GM23338 (cell line): ENCODE measurements around the gene SPATS1. TPM values are rescaled to one million over a fixed set of nuclear protein-coding genes. Genes with fewer than 3 reads are reported as not detected.

Experiments
- ATAC-seq: fragments of 200-7000 bp; cut with Tn5 transposase; 3 replicates; pipeline ENCODE4 v1.9.1; 2020
- DNase-seq: peaks from one replicate; pipeline ENCODE4 v3.0.0-alpha.2; 2015; ENCODE audit warnings: low spot score
- H2AFZ ChIP-seq: fragments of 200-600 bp; sonication (generic); 2 replicates; pipeline ENCODE4 v1.8.0; 2016; ENCODE audit warnings: antibody characterized with exemption, mild to moderate bottlenecking, moderate library complexity
- H3F3A ChIP-seq: fragments of 200-600 bp; sonication (generic); replicated peaks from 2 replicates; pipeline ENCODE4 v1.8.0; 2017; ENCODE audit warnings: antibody characterized with exemption, mixed run types, low read depth
- H3K27ac ChIP-seq: fragments of 200-600 bp; sonication (generic); 2 replicates; pipeline ENCODE4 v1.6.1; 2016; ENCODE audit warnings: low read depth
- H3K27me3 ChIP-seq: fragments of 200-600 bp; sonication (generic); 2 replicates; pipeline ENCODE4 v1.8.0; 2016; ENCODE audit warnings: mild to moderate bottlenecking, mixed run types, moderate library complexity; ENCODE audit not compliant: insufficient read depth
- H3K36me3 ChIP-seq: fragments of 200-600 bp; sonication (generic); 2 replicates; pipeline ENCODE4 v1.8.0; 2016; ENCODE audit warnings: mild to moderate bottlenecking; ENCODE audit not compliant: insufficient read depth
- H3K4me1 ChIP-seq: fragments of 200-600 bp; sonication (generic); 2 replicates; pipeline ENCODE4 v1.8.0; 2016; ENCODE audit warnings: mild to moderate bottlenecking, moderate library complexity; ENCODE audit not compliant: insufficient read depth
- H3K4me2 ChIP-seq: fragments of 200-600 bp; sonication (generic); 2 replicates; pipeline ENCODE4 v1.7.1; 2017; ENCODE audit warnings: mixed run types
- H3K4me3 ChIP-seq: fragments of 200-600 bp; sonication (generic); 2 replicates; pipeline ENCODE4 v1.6.1; 2016; ENCODE audit warnings: mixed run types
- H3K79me2 ChIP-seq: fragments of 200-600 bp; sonication (generic); replicated peaks from 2 replicates; pipeline ENCODE4 v1.8.0; 2017; ENCODE audit warnings: mild to moderate bottlenecking; ENCODE audit not compliant: insufficient read depth
- H3K9me2 ChIP-seq: fragments of 200-600 bp; sonication (generic); 2 replicates; pipeline ENCODE4 v1.8.0; 2017; ENCODE audit not compliant: insufficient read depth
- H4K20me1 ChIP-seq: fragments of 200-600 bp; sonication (generic); replicated peaks from 2 replicates; pipeline ENCODE4 v1.8.0; 2017; ENCODE audit warnings: mild to moderate bottlenecking; ENCODE audit not compliant: insufficient read depth
- H3K27ac Mint-ChIP-seq: 2 replicates; pipeline ENCODE4 v1.8.0; 2020; ENCODE audit warnings: inconsistent platforms, mild to moderate bottlenecking, moderate library complexity, mixed read lengths
- H3K27me3 Mint-ChIP-seq: 3 replicates; pipeline ENCODE4 v1.8.0; 2022; ENCODE audit warnings: low read depth, mild to moderate bottlenecking, moderate library complexity, mixed read lengths, inconsistent platforms; ENCODE audit not compliant: insufficient read depth, poor library complexity
- H3K36me3 Mint-ChIP-seq: 3 replicates; pipeline ENCODE4 v1.8.0; 2021; ENCODE audit warnings: low read depth, mild to moderate bottlenecking, inconsistent platforms, moderate library complexity, mixed read lengths
- H3K4me1 Mint-ChIP-seq: 3 replicates; pipeline ENCODE4 v1.8.0; 2020; ENCODE audit warnings: mild to moderate bottlenecking, inconsistent platforms, mixed read lengths
- H3K4me3 Mint-ChIP-seq: 3 replicates; pipeline ENCODE4 v1.8.0; 2021; ENCODE audit warnings: moderate library complexity, mild to moderate bottlenecking, inconsistent platforms, mixed read lengths
- H3K9me3 Mint-ChIP-seq: 3 replicates; pipeline ENCODE4 v1.8.0; 2020; ENCODE audit warnings: moderate library complexity, mild to moderate bottlenecking, inconsistent platforms, mixed read lengths
- CREB1 ChIP-seq: fragments of 250-450 bp; sonication (Bioruptor Pico); IDR thresholded peaks from 2 replicates; pipeline ENCODE4 v1.5.0; 2020; ENCODE audit warnings: low read depth, mild to moderate bottlenecking, moderate library complexity
- EZH2 ChIP-seq: fragments of 200-600 bp; sonication (generic); IDR thresholded peaks from one replicate; pipeline ENCODE4 v1.8.0; 2017; ENCODE audit warnings: antibody characterized with exemption, mild to moderate bottlenecking, low read depth; ENCODE audit not compliant: unreplicated experiment
- EZH2phosphoT487 ChIP-seq: fragments of 200-600 bp; sonication (generic); IDR thresholded peaks from one replicate; pipeline ENCODE4 v1.8.1; 2018; ENCODE audit warnings: antibody characterized with exemption; ENCODE audit not compliant: unreplicated experiment
- JUNB ChIP-seq: IDR thresholded peaks from one replicate; pipeline ENCODE4 v1.6.1; 2016; ENCODE audit warnings: antibody characterized with exemption; ENCODE audit not compliant: unreplicated experiment
- NANOG ChIP-seq: IDR thresholded peaks from 2 replicates; pipeline ENCODE4 v1.6.1; 2016; ENCODE audit warnings: antibody characterized with exemption, borderline replicate concordance
- STAT1 ChIP-seq: IDR thresholded peaks from one replicate; pipeline ENCODE4 v1.6.1; 2016; ENCODE audit warnings: antibody characterized with exemption; ENCODE audit not compliant: unreplicated experiment
- ZNF331 ChIP-seq: fragments of 250-450 bp; sonication (Bioruptor Pico); IDR thresholded peaks from 2 replicates; pipeline ENCODE4 v1.5.0; 2020; ENCODE audit warnings: low read depth, mild to moderate bottlenecking, moderate library complexity
- polyA plus RNA-seq: library from polyadenylated mRNA; unstranded; fragments of >200 nt; fragmentation: Nextera tagmentation; extraction: Ambion mirVana; gene quantifications from 2 replicates; pipeline ENCODE4 v1.2.1, GENCODE V29; 2016
- total RNA-seq: library from RNA; depleted of rRNA; stranded (reverse); fragments of >200 nt; shearing (Covaris generic); gene quantifications from 2 replicates; pipeline ENCODE4 v1.2.3, GENCODE V29; 2014
- TF ChIP-seq, protein P1 (sequence below), 2 experiments: fragments of 200-600 bp in 1 of 2; sonication (generic) in 1 of 2; conservative IDR thresholded peaks; 2 replicates each; pipeline versions ENCODE4 v1.5.1 to v1.6.1; 2016 to 2017; ENCODE audit warnings: antibody characterized with exemption in 2 of 2, low read depth in 2 of 2, mild to moderate bottlenecking in 2 of 2, moderate library complexity in 1 of 2
- TF ChIP-seq, protein P2 (sequence below): IDR thresholded peaks from one replicate; pipeline ENCODE4 v1.6.1; 2018; ENCODE audit warnings: antibody characterized with exemption; ENCODE audit not compliant: unreplicated experiment
- TF ChIP-seq, protein P3 (sequence below): fragments of 250-450 bp; sonication (Bioruptor Pico); IDR thresholded peaks from 2 replicates; pipeline ENCODE4 v1.5.0; 2020; ENCODE audit warnings: mild to moderate bottlenecking, moderate library complexity

SPATS1 gene
- total and polyA plus RNA-seq, 2 experiments from 2014 or later: not detected

DNA sequence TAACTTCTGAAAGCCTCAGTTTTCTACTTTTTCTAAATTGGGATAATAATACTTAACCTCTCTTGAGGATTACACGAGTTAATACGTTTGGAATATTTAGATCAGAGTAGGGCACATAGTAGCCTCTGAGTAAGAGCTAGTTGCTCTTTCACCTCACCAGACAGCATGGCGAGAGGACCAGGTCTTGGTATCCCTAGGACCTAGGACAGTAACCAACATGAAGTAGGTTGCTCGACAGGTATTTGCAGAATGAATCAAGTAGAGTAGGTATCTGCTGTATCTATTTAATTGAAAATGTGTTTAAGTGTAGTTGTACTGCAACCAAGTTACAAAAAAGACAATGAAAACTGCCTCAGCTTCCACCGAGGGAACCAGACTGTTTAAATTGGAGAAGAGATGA, 46.4 kb downstream of the SPATS1 start:
- Mint-ChIP-seq H3K4me3 (peak overlapping the region; percentile 99), H3K27ac (no peak overlapping the region), H3K36me3 (peaks cover 36% of the 10 kb centered on the region), H3K4me1 (peaks cover 22% of the 10 kb centered on the region), H3K27me3 (peaks cover 9% of the 10 kb centered on the region), H3K9me3 (no peaks in the 10 kb centered on the region)
- H3K4me1 ChIP-seq: peaks cover 21% of the 10 kb centered on the region
- H3K4me3 ChIP-seq: peak overlapping the region; percentile 63
- H3K9me2 ChIP-seq: no peaks in the 10 kb centered on the region
- no peak overlapping the region for H2AFZ ChIP-seq
- no peaks in the 10 kb centered on the region for H3F3A ChIP-seq
- H3K36me3 ChIP-seq: peaks cover 21% of the 10 kb centered on the region; the same call in 1 of the 2 replicates
- no peaks in the 10 kb centered on the region for H3K27me3 ChIP-seq
- H3K27ac ChIP-seq: no peak overlapping the region
- ATAC-seq (no peak), DNase-seq (no peak)
- TF ChIP-seq ZNF331 (CRISPR knock-in tag): no peak
- peaks cover 36% of the 10 kb centered on the region for H3K79me2 ChIP-seq
- H4K20me1 ChIP-seq: peaks cover 34% of the 10 kb centered on the region
- H3K4me2 ChIP-seq: peak overlapping the region; percentile 85

DNA sequence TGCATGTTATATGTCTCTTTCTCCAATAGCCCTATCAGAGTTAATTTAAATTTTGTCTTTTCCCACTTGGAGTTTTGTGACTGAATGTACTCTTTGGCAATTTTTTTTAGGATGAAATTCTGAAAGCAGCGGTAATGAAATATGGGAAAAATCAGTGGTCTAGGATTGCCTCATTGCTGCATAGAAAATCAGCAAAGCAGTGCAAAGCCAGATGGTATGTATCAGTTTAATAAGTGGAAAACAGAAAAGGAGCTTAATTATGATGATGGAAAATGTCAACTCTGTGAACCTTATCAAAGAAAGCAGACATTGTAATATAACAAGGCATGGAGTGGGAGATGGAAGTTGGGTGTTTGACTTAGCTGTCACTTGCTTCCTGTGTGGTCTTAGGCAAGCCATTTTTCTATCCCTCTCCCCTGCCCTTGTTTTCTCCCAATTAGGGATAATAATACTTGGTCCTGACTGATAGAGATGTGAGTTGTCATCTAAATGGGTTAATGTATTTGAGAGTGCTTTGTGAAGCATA, 47.8 kb downstream of the SPATS1 start:
- Mint-ChIP-seq H3K36me3 (peaks cover 45% of the 10 kb centered on the region), H3K4me1 (peaks cover 22% of the 10 kb centered on the region), H3K27me3 (peaks cover 10% of the 10 kb centered on the region), H3K27ac (no peak overlapping the region), H3K9me3 (no peaks in the 10 kb centered on the region), H3K4me3 (no peak overlapping the region)
- peaks cover 27% of the 10 kb centered on the region for H3K36me3 ChIP-seq
- peaks cover 34% of the 10 kb centered on the region for H4K20me1 ChIP-seq
- ATAC-seq (no peak), DNase-seq (no peak)
- H3K4me1 ChIP-seq: peaks cover 21% of the 10 kb centered on the region
- H3K4me2 ChIP-seq: no peak overlapping the region
- H3K79me2 ChIP-seq: peaks cover 36% of the 10 kb centered on the region
- no peak overlapping the region for H2AFZ ChIP-seq
- no peaks in the 10 kb centered on the region for H3K27me3 ChIP-seq
- H3K27ac ChIP-seq: no peak overlapping the region
- no peaks in the 10 kb centered on the region for H3K9me2 ChIP-seq
- H3K4me3 ChIP-seq: no peak overlapping the region
- no peaks in the 10 kb centered on the region for H3F3A ChIP-seq
- TF ChIP-seq EZH2: no peak
- no peak for TF ChIP-seq EZH2phosphoT487
- no peak for TF ChIP-seq STAT1
- TF ChIP-seq, protein P1, sequence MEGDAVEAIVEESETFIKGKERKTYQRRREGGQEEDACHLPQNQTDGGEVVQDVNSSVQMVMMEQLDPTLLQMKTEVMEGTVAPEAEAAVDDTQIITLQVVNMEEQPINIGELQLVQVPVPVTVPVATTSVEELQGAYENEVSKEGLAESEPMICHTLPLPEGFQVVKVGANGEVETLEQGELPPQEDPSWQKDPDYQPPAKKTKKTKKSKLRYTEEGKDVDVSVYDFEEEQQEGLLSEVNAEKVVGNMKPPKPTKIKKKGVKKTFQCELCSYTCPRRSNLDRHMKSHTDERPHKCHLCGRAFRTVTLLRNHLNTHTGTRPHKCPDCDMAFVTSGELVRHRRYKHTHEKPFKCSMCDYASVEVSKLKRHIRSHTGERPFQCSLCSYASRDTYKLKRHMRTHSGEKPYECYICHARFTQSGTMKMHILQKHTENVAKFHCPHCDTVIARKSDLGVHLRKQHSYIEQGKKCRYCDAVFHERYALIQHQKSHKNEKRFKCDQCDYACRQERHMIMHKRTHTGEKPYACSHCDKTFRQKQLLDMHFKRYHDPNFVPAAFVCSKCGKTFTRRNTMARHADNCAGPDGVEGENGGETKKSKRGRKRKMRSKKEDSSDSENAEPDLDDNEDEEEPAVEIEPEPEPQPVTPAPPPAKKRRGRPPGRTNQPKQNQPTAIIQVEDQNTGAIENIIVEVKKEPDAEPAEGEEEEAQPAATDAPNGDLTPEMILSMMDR (conservative IDR thresholded peaks at IDR 0.05; ENCODE audit: low read depth in 2 of 2): no peak
- TF ChIP-seq, protein P2, sequence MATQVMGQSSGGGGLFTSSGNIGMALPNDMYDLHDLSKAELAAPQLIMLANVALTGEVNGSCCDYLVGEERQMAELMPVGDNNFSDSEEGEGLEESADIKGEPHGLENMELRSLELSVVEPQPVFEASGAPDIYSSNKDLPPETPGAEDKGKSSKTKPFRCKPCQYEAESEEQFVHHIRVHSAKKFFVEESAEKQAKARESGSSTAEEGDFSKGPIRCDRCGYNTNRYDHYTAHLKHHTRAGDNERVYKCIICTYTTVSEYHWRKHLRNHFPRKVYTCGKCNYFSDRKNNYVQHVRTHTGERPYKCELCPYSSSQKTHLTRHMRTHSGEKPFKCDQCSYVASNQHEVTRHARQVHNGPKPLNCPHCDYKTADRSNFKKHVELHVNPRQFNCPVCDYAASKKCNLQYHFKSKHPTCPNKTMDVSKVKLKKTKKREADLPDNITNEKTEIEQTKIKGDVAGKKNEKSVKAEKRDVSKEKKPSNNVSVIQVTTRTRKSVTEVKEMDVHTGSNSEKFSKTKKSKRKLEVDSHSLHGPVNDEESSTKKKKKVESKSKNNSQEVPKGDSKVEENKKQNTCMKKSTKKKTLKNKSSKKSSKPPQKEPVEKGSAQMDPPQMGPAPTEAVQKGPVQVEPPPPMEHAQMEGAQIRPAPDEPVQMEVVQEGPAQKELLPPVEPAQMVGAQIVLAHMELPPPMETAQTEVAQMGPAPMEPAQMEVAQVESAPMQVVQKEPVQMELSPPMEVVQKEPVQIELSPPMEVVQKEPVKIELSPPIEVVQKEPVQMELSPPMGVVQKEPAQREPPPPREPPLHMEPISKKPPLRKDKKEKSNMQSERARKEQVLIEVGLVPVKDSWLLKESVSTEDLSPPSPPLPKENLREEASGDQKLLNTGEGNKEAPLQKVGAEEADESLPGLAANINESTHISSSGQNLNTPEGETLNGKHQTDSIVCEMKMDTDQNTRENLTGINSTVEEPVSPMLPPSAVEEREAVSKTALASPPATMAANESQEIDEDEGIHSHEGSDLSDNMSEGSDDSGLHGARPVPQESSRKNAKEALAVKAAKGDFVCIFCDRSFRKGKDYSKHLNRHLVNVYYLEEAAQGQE: no peak
- TF ChIP-seq, protein P3, sequence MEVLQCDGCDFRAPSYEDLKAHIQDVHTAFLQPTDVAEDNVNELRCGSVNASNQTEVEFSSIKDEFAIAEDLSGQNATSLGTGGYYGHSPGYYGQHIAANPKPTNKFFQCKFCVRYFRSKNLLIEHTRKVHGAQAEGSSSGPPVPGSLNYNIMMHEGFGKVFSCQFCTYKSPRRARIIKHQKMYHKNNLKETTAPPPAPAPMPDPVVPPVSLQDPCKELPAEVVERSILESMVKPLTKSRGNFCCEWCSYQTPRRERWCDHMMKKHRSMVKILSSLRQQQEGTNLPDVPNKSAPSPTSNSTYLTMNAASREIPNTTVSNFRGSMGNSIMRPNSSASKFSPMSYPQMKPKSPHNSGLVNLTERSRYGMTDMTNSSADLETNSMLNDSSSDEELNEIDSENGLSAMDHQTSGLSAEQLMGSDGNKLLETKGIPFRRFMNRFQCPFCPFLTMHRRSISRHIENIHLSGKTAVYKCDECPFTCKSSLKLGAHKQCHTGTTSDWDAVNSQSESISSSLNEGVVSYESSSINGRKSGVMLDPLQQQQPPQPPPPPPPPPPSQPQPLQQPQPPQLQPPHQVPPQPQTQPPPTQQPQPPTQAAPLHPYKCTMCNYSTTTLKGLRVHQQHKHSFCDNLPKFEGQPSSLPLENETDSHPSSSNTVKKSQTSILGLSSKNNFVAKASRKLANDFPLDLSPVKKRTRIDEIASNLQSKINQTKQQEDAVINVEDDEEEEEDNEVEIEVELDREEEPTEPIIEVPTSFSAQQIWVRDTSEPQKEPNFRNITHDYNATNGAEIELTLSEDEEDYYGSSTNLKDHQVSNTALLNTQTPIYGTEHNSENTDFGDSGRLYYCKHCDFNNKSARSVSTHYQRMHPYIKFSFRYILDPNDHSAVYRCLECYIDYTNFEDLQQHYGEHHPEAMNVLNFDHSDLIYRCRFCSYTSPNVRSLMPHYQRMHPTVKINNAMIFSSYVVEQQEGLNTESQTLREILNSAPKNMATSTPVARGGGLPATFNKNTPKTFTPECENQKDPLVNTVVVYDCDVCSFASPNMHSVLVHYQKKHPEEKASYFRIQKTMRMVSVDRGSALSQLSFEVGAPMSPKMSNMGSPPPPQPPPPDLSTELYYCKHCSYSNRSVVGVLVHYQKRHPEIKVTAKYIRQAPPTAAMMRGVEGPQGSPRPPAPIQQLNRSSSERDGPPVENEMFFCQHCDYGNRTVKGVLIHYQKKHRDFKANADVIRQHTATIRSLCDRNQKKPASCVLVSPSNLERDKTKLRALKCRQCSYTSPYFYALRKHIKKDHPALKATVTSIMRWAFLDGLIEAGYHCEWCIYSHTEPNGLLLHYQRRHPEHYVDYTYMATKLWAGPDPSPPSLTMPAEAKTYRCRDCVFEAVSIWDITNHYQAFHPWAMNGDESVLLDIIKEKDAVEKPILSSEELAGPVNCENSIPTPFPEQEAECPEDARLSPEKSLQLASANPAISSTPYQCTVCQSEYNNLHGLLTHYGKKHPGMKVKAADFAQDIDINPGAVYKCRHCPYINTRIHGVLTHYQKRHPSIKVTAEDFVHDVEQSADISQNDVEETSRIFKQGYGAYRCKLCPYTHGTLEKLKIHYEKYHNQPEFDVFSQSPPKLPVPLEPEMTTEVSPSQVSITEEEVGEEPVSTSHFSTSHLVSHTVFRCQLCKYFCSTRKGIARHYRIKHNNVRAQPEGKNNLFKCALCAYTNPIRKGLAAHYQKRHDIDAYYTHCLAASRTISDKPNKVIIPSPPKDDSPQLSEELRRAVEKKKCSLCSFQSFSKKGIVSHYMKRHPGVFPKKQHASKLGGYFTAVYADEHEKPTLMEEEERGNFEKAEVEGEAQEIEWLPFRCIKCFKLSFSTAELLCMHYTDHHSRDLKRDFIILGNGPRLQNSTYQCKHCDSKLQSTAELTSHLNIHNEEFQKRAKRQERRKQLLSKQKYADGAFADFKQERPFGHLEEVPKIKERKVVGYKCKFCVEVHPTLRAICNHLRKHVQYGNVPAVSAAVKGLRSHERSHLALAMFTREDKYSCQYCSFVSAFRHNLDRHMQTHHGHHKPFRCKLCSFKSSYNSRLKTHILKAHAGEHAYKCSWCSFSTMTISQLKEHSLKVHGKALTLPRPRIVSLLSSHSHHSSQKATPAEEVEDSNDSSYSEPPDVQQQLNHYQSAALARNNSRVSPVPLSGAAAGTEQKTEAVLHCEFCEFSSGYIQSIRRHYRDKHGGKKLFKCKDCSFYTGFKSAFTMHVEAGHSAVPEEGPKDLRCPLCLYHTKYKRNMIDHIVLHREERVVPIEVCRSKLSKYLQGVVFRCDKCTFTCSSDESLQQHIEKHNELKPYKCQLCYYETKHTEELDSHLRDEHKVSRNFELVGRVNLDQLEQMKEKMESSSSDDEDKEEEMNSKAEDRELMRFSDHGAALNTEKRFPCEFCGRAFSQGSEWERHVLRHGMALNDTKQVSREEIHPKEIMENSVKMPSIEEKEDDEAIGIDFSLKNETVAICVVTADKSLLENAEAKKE: no peak
- no peak for TF ChIP-seq JUNB
- no peak for TF ChIP-seq NANOG
- TF ChIP-seq CREB1 (CRISPR knock-in tag): no peak
